ENCODE measurements around the gene KIAA1958. TPM values are rescaled to one million over a fixed set of nuclear protein-coding genes. Genes with fewer than 3 reads are reported as not detected.

Gene KIAA1958
- total RNA-seq, 6 experiments from 2014 or later: 3.5 to 9.7 (median 4.5) TPM

GRCh38 chr9:112677040-112677439 is 190.4 kb downstream of the KIAA1958 start:
- Mint-ChIP-seq H3K27me3 (ENCODE audit: insufficient read depth) (peaks cover 3% of the 10 kb centered on the region), H3K27ac (no peak overlapping the region), H3K9me3 (peaks cover 11% of the 10 kb centered on the region), H3K36me3 (ENCODE audit: low read depth) (peaks cover 10% of the 10 kb centered on the region), H3K4me3 (no peak overlapping the region), H3K4me1 (ENCODE audit: low read depth) (no peaks in the 10 kb centered on the region)
- TF ChIP-seq CTCF (IDR thresholded peaks at IDR 0.05): no peak
- DNase-seq: no peak

DNA sequence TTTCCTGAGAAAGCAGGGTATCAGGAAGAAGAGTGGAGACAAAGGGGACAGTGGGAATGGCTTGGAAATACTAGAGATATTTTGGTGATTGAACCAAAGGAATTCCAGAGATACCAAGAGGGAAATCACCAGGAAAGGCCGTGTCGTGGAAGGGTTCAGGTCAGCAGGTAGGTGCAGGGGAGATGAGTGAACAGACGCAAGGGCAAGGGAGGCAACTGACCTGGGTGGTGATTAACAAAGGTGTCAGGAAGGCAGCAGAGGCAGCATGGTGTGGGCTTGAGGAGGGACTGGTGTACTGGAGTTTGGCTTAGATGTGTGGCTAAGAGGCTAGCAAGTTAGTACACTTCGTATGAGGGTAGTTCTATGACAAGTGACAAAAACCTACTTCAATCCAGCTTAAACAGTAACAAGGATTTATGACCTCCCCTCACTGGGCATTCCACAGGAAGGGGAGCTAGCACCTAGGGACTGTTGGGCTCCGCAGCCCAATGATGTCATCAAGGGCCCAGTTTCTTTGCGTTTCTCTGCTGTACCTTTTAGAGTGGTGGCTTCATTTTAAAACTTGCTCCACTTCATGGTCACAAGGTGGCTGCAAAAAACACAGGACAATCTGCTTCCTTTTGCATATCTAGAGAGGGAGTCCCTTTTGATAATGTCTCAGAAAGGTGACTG is 194.2 kb downstream of the KIAA1958 start:
- Mint-ChIP-seq H3K9me3 (peaks cover 11% of the 10 kb centered on the region), H3K36me3 (ENCODE audit: low read depth) (peaks cover 19% of the 10 kb centered on the region), H3K4me3 (no peak overlapping the region), H3K27me3 (ENCODE audit: insufficient read depth) (peaks cover 5% of the 10 kb centered on the region), H3K27ac (no peak overlapping the region), H3K4me1 (ENCODE audit: low read depth) (no peaks in the 10 kb centered on the region)
- no peak for DNase-seq
- no peak for TF ChIP-seq CTCF (IDR thresholded peaks at IDR 0.05)

- TF ChIP-seq CTCF (IDR thresholded peaks at IDR 0.05): no peak
- H3K4me1 Mint-ChIP-seq (ENCODE audit: low read depth): peaks cover 8% of the 10 kb centered on the region
- H3K27me3 Mint-ChIP-seq (ENCODE audit: insufficient read depth): no peaks in the 10 kb centered on the region; the same call in 1 of the 2 replicates
- peaks cover 38% of the 10 kb centered on the region for H3K36me3 Mint-ChIP-seq (ENCODE audit: low read depth)
- no peak for DNase-seq
- H3K27ac Mint-ChIP-seq: no peak overlapping the region
- H3K9me3 Mint-ChIP-seq: no peaks in the 10 kb centered on the region
- H3K4me3 Mint-ChIP-seq: no peak overlapping the region
Observed at GRCh38 chr9:112689161-112689740, 202.6 kb downstream of the KIAA1958 start.

DNA sequence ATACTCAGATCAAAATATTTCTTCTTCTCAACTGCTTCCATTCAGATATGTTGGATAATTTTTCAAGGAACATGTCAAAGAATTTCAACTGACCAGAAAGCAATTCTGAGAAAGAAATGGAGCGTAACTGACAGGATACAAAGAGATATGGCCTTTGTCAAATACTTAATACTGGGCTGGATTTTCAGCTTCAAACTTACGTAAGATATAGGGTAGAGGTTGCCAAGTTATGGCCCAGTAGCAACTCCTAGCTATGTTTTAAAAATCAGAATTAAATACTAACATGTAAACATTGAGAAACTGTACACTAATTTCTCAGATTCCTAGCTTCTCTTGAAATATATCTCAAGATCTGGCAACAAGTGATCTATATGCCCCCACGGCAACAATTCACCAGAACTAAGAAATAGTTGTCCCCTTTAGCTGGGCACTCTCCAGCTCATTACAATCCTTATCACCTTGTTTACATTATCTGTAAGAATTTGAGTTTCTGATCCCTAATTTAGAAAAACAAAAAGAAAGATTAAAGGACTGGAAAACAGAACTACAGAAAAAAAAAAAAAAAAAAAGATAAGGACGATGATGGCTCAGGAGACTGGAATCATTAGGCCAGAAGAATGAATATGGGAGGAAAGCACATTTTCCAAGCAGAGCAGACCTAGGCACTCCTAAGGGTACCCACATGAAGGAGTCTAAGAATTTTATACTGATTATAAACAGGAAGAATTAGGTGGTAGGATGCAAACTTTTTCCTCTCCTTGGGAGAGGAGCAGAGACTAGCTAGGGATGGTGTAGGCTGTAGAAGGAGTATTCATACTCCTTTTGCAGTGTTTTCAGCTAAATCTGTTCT is 208.3 kb downstream of the KIAA1958 start:
- Mint-ChIP-seq H3K27me3 (ENCODE audit: insufficient read depth) (no peaks in the 10 kb centered on the region), H3K27ac (no peak overlapping the region; the same call in 1 of the 2 replicates)
- no peak for TF ChIP-seq CTCF (IDR thresholded peaks at IDR 0.05)

GRCh38 chr9:112696461-112696860 is 209.8 kb downstream of the KIAA1958 start:
- TF ChIP-seq CTCF (IDR thresholded peaks at IDR 0.05): no peak
- Mint-ChIP-seq H3K9me3 (no peaks in the 10 kb centered on the region), H3K27ac (no peak overlapping the region), H3K27me3 (ENCODE audit: insufficient read depth) (no peaks in the 10 kb centered on the region), H3K4me3 (no peak overlapping the region), H3K36me3 (ENCODE audit: low read depth) (peaks cover 28% of the 10 kb centered on the region), H3K4me1 (ENCODE audit: low read depth) (no peaks in the 10 kb centered on the region)
- DNase-seq: no peak

More for the DNA sequence above, 208.3 kb downstream of the KIAA1958 start:
- Mint-ChIP-seq H3K36me3 (ENCODE audit: low read depth) (peaks cover 35% of the 10 kb centered on the region), H3K4me1 (ENCODE audit: low read depth) (no peaks in the 10 kb centered on the region), H3K9me3 (no peaks in the 10 kb centered on the region), H3K4me3 (no peak overlapping the region)
- DNase-seq: no peak

Measured in HFFc6 (cell line).